Fibroblast of gingiva (primary cell): ENCODE results near the gene UCP1.
"Not testable (repeated sequence)": the region's sequence is repeated elsewhere in the genome, so short reads cannot be mapped to it uniquely, and the experiment has no call there.

ENCODE experiments used
- DNase-seq: peaks from one replicate; pipeline ENCODE4 v3.0.0-alpha.2; 2011; ENCODE audit warnings: low read depth

The UCP1 gene

GRCh38 chr4:140533951-140534480, 34.7 kb downstream of the UCP1 start:
- no peak for DNase-seq

- DNase-seq: no peak
Measured at GRCh38 chr4:140529434-140529833, 39.3 kb downstream of the UCP1 start.

GRCh38 chr4:140523857-140524742, 44.7 kb downstream of the UCP1 start, which contains the start of gene ELMOD2:
Gene ELMOD2, plus strand, starts transcription at chr4:140524168. Its CDS starts 1,261 bp downstream, at chr4:140525429.
- DNase-seq: peak; percentile 97

DNA sequence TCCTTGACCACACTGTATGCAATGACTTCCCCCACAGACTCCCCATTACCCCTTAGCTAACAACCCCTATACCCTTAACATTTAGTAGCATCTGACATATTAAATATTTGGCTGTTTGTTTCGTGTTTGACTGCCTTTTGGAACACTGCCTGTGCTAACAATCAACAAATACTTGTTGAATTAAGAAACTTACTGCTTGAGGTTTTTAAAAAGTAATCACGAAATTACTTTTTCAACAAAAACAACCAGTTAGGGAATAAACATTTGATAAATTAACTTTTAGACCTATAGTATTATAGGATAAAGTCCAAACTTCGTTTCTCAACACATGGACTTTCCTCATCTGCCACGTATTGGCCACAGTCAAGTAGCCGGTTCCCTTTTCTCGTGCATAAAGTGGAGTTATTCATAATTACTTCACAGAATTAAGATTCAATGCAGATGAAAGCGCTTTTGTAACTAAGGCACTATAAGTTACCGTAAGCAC, 45.3 kb downstream of the UCP1 start:
- DNase-seq: no peak

DNA sequence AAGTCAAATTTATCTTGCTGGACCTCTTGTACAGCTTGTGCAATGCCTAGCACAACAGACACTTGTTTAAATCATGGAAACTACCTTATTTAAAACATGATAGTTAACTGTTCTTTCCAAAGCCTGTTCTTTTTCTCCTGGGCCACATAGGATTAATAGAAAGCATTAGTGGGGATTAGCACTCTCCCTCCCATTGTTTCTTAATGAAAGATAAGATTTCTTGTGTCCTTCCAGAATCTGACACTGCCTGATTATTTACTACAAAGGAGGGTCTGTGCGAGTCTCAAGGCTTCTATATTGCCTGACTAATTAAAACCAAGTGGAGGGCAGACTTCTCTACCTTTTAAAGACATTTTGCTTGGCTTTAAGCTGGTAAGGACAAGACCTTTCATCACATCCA, 53.3 kb downstream of the UCP1 start:
- DNase-seq: no peak

DNA sequence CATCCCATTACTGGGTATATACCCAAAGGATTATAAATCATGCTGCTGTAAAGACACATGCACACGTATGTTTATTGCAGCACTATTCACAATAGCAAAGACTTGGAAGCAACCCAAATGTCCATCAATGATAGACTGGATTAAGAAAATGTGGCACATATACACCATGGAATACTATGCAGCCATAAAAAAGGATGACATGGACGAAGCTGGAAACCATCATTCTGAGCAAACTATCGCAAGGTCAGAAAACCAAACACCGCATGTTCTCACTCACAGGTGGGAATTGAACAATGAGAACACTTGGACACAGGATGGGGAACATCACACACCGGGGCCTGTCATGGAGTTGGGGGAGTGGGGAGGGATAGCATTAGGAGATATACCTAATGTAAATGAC, 55.0 kb downstream of the UCP1 start:
- DNase-seq: not testable (repeated sequence)
